Endothelial cell of hepatic sinusoid (primary cell): ENCODE results near the gene PTAR1.

Experiments used
- in situ Hi-C: cut with HindIII; loops from 2 replicates; pipeline ENCODE4 v1.10.0; 2017; ENCODE audit warnings: low sequenced_read_pairs

The PTAR1 gene

GRCh38 chr9:69675563-69675962, 84.2 kb downstream of the PTAR1 start:
- in situ Hi-C loops: no loop called here

GRCh38 chr9:69674716-69675438, 84.9 kb downstream of the PTAR1 start:
- in situ Hi-C loops: no loop called here

- in situ Hi-C loops: no loop called here
Measured at GRCh38 chr9:69674112-69674685, 85.6 kb downstream of the PTAR1 start.

- in situ Hi-C loops: no loop called here
Measured at GRCh38 chr9:69673311-69673640, 86.5 kb downstream of the PTAR1 start.

GRCh38 chr9:69672596-69673310, 87.1 kb downstream of the PTAR1 start:
- in situ Hi-C loops: no loop called here

- in situ Hi-C loops: no loop called here
Measured at GRCh38 chr9:69671879-69672595, 87.8 kb downstream of the PTAR1 start, which contains the start of gene APBA1. Gene APBA1, minus strand, starts transcription at chr9:69672371.

- in situ Hi-C loops: no loop called here
Measured at GRCh38 chr9:69671311-69671878, 88.4 kb downstream of the PTAR1 start.

- in situ Hi-C loops: no loop called here
Measured at GRCh38 chr9:69667306-69667705, 92.5 kb downstream of the PTAR1 start.

GRCh38 chr9:69660304-69660703, 99.5 kb downstream of the PTAR1 start:
- in situ Hi-C loops: no loop called here
